COLO668 (cell line): ENCODE measurements around the gene RPL38.
"Not testable (repeated sequence)": the region's sequence is repeated elsewhere in the genome, so short reads cannot be mapped to it uniquely, and the experiment has no call there.

Experiments
- DNase-seq: peaks from one replicate; lab custom pipeline; 2025; ENCODE audit not compliant: unreplicated experiment; lab: John Stamatoyannopoulos, UW

The RPL38 gene

GRCh38 chr17:74183411-74183810, 20.1 kb upstream of the RPL38 start:
- DNase-seq, result no peak

DNA sequence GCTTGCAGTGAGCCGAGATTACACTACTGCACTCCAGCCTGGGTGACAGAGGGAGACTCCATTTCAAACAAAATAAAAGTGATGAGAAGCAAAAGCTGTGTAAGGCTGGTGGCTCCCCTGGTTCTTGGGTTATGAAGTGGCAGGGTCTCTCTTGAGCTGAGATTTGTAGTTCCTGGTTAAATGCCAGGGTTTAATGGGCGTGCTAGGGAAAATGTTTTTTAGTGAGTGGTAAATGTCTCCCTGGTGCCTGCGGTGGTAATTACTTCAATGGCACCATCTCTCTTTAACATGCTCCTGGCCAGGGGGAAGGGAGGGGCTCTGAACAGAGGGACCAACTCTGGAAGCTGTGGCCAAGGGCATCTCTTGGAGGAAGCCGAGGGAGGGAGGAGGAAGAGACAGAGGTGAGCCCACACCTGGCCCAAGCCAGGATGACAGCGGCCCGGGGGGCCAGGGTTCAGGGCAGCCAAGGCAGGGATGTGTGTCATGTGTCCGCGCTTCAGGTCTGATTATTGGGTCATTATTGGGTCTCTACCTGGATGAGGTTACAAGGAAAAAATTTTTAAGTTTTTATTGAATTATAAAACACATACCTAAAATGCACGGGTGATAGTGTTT, 17.8 kb upstream of the RPL38 start:
- no peak for DNase-seq

DNA sequence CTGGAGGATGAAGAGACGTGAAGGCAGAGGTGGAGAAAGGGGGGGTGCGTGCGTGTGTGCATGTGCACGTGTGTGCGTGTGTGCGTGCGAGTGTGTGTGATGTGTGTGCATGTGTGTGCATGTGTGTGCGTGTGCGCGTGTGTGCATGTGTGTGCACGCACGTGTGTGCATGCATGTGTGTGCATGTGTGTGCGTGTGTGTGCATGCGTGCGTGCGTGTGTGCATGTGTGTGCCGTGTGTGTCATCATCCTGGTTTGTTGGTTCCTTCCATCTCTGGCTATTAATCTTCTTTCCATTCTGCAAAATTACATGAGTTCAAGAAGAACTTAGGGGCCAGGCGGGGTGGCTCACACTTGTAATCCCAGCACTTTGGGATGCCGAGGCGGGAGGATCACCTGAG, 17.0 kb upstream of the RPL38 start:
- DNase-seq, result no peak

DNA sequence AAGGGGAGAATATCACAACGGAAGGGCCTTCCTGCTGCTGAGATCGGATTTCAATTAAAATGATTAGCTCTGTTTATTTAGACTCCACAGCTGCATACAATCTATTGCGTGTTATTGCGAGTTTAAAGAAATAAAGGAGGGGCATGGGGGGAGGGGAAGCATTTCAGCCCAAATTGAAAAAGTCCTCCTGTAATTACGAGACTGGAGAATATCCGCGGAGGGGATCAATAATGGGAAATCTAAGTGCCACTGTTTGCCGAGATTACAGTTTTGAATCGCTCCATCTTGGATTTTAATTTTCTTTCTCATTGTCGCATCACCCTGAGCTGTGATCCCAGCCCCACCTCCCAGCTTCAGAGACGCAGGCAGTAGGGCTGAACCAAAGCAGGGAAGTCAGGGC, 15.7 kb upstream of the RPL38 start:
- DNase-seq, result peak; percentile 47

DNA sequence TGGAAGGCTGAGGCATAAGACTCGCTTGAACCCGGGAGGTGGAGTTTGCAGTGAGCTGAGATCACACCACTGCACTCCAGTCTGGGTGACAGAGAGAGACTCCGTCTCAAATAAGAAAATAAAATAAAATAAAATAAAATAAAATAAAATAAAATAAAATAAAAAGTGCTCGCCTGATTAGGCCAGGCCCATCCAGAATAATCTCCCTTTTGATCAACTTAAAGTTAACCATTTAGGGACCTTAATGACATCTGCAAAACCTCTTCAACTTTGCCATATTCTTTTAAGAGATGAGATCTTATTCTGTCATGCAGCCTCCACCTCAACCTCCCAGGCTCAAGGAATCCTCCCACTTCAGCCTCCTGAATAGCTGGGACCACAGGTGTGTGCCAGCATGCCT, 14.8 kb upstream of the RPL38 start:
- not testable (repeated sequence) for DNase-seq

GRCh38 chr17:74190154-74190553, 13.3 kb upstream of the RPL38 start:
- DNase-seq, result peak; percentile 5

DNA sequence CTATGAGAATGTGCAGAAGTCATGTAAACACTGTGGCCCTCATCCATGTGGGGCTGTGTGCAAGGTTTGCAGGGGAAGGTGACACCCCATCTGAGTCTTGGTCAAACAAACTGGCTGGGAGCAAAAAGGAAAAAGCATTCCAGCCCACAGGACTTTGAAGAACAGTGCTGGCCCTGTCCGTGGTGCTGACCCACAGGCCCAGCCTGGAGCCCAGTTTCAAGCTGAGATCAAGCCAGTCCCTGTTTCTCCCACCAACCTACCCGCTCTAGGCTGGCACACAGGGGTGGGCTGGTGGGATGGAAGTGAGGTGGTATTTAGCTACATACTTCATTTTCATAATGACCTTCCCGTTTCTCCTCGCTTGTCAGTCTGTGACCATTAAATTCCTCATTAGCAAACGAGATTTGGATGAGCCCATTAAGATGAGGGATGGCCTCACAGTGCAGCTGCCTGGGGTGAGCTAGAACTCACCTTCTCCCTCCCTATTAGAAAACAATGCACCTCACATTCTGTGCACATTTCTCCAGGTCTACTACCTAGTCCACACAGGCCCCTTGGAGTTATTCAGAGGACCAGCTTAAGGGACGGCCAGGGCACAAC, 12.6 kb upstream of the RPL38 start:
- no peak for DNase-seq

- DNase-seq, result peak; percentile 81
Measured at GRCh38 chr17:74192950-74193781, 10.3 kb upstream of the RPL38 start.

- no peak for DNase-seq
Measured at GRCh38 chr17:74194682-74195081, 8.8 kb upstream of the RPL38 start.

GRCh38 chr17:74196541-74197317, 6.7 kb upstream of the RPL38 start:
- no peak for DNase-seq

DNA sequence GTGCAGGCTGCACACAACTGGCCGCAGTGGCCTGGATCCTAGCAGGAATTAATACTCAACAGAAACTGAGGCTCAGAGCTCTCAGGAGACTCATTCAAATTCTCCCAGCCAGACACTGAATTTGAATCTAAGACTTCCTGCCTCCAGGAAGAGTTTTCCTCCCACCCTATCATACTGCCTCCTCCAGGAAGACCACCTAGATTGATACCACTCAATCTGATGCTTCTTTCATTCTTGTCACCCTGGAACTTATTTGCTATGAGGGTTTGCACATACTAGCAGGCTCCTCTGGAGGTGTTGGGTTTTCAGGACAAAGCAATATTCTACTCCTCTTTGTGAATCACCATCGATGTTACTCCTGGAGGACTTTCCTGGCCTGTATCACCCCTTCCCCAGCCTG, 5.7 kb upstream of the RPL38 start:
- DNase-seq, result no peak

GRCh38 chr17:74198694-74199093, 4.8 kb upstream of the RPL38 start:
- no peak for DNase-seq

DNA sequence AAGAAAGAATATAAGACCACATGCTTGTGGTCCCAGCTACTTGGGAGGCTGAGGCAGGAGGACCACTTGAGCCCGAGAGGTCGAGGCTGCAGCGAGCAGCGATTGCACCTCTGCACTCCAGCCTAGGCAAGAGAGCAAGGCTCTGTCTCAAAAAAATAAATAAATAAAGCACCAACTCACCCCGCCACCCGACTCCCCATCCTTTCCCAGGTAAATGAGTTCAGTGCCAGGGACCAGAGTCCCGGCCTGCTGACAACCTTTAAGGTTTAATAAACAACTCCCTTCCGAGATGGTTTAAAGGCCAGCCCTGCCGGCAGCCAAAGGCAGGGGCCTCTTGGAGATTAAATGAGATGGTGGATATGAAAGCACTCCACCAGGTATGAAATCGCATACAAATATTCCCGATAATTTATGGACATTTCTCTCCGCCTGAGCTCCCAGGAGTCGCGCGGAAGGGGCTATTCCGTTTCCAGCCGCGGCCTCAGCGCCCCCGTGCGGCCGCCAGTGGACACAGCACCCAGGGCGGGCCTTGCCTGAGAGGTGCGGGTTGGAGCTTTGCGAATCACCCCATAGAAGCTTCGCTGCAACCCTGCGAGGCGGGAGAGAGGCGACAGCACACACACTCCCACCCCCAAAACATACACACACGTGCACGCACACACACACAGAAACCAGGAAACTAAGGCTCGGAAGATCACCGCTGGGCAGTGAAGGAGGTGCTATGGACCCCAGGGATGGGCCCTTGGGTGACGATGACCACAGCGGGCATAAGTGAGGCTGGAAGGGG, 4.0 kb upstream of the RPL38 start:
- DNase-seq, result peak; percentile 56

DNA sequence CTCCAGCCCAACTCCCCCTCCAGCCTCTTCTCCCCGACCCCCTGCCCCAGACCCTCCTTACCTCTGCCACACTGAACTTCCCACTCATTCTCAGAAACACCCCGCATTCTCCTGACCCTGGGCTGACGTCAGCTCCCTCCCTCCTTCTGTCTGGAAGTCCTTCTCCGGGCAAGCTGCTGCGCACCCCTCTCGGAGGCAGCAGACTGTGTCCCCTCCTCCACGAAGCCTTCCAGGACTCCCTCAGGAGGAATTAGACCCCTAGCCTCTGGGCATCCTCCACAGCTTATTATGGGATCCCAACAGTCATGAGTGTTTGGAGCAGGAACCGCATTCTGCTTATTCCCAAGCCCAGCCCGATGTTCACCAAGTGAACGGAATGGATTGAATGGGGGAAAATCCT, 3.4 kb upstream of the RPL38 start:
- no peak for DNase-seq

- peak; percentile 80 for DNase-seq
Measured at GRCh38 chr17:74201250-74201649, 2.2 kb upstream of the RPL38 start.

- DNase-seq, result no peak
Measured at GRCh38 chr17:74201948-74202347, 1.5 kb upstream of the RPL38 start.

GRCh38 chr17:74202938-74203337, 540 bp upstream of the RPL38 start:
- no peak for DNase-seq

DNA sequence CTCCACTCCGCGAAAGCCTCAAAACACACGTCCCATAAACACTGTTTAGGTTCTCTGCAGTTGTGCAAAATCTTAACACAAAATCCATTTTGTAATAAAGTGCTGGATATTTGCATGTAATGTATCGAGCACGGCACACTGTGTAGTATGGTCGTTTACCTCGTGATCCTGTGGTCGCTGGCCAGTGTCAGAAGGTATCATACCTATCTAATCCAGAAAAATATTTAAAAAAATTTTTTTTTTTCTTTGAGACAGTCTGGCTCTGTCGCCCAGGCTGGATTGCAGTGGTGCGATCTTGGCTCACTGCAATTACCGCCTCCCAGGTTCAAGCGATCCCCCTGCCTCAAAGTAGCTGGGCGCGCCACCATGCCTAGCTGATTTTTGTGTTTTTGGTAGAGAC, 996 bp downstream of the RPL38 start:
- no peak for DNase-seq

DNA sequence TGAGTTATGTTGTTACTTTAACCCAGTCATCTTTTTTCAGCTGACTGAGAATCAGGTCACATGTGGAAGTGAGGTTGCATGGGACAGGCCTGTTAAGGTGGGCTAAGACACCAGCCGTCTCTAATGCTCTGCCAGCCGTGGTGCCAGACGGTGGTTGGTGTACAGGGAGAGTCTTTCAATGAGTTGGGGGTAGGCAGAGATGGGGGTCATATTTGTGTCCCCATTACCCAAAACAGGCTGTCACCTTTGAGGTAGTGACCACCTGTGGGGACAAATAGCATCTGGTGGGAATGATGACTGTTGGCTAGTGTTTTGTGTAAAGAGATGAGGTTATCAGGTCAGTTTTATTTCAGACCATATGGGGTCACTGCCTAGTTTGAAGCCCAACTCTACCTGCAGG, 1.8 kb downstream of the RPL38 start:
- DNase-seq, result no peak

DNA sequence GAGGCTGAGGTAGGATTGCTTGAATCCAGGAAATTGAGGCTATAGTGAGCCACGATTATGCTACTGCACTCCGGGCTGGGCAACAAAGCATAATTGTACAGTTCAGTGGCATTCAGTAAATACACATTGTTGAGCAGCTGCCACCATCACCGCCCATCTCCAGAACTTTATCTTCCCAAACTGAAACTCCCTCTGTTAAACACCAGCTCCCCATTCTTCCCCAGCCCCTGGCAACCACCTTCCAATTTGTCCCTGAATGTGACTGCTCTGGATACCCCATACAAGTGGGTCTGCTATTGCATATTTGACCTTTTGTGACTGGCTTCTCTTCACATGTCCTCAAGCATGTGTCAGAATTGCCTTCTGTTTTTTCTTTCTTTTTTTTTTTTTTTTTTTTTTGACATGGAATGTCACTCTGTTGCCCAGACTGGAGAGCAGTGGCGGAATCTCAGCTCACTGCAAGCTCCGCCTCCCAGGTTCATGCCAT, 2.9 kb downstream of the RPL38 start:
- DNase-seq, result no peak
